COLO668 (cell line): ENCODE data around the gene UST.
A peak's percentile ranks its signal among the peaks of the same experiment; 100 is the strongest.
"Not testable (repeated sequence)": the region's sequence is repeated elsewhere in the genome, so short reads cannot be mapped to it uniquely, and the experiment has no call there.

ENCODE experiments used
- DNase-seq: peaks from one replicate; lab custom pipeline; 2025; ENCODE audit not compliant: unreplicated experiment; lab: John Stamatoyannopoulos, UW

Gene UST

GRCh38 chr6:148934961-148935360 lies 188.1 kb downstream of the UST start:
- no peak for DNase-seq

GRCh38 chr6:148935705-148936435 lies 189.0 kb downstream of the UST start:
- DNase-seq: no peak

- no peak for DNase-seq
These were observed 196.6 kb downstream of the UST start for GRCh38 chr6:148943451-148943850.

- DNase-seq: no peak
These were observed 197.8 kb downstream of the UST start for GRCh38 chr6:148944608-148945007.

- DNase-seq: no peak
These were observed 198.6 kb downstream of the UST start for GRCh38 chr6:148945301-148946021.

GRCh38 chr6:148947621-148948444 lies 201.0 kb downstream of the UST start:
- DNase-seq: peak; percentile 77

- no peak for DNase-seq
These were observed 204.8 kb downstream of the UST start for GRCh38 chr6:148951662-148952061.

- DNase-seq: no peak
These were observed 205.6 kb downstream of the UST start for GRCh38 chr6:148952147-148953035.

GRCh38 chr6:148954461-148954860 lies 207.6 kb downstream of the UST start:
- DNase-seq: no peak

GRCh38 chr6:148954934-148955333 lies 208.1 kb downstream of the UST start:
- no peak for DNase-seq

- DNase-seq: no peak
These were observed 208.6 kb downstream of the UST start for GRCh38 chr6:148955441-148955840.

GRCh38 chr6:148956163-148956562 lies 209.3 kb downstream of the UST start:
- DNase-seq: not testable (repeated sequence)

GRCh38 chr6:148957752-148958151 lies 210.9 kb downstream of the UST start:
- DNase-seq: no peak

GRCh38 chr6:148959008-148959407 lies 212.2 kb downstream of the UST start:
- no peak for DNase-seq

GRCh38 chr6:148959501-148959900 lies 212.7 kb downstream of the UST start:
- DNase-seq: no peak

GRCh38 chr6:148962854-148963515 lies 216.2 kb downstream of the UST start:
- no peak for DNase-seq

GRCh38 chr6:148963738-148964137 lies 216.9 kb downstream of the UST start:
- no peak for DNase-seq

- DNase-seq: no peak
These were observed 217.6 kb downstream of the UST start for GRCh38 chr6:148964467-148964866.

- no peak for DNase-seq
These were observed 218.5 kb downstream of the UST start for GRCh38 chr6:148965287-148965686.

GRCh38 chr6:148967011-148967520 lies 220.2 kb downstream of the UST start:
- DNase-seq: no peak
